HG02870 (cell line): ENCODE measurements around the gene LYST.
"Not testable (repeated sequence)": the region's sequence is repeated elsewhere in the genome, so short reads cannot be mapped to it uniquely, and the experiment has no call there.

Source experiments
- ATAC-seq: cut with Tn5 transposase; IDR thresholded peaks from one replicate; pipeline ENCODE4 v1.9.1; 2021; ENCODE audit warnings: mild to moderate bottlenecking, moderate library complexity; ENCODE audit not compliant: unreplicated experiment

The LYST gene

GRCh38 chr1:235823684-235824083 is 43.0 kb downstream of the LYST start:
- no peak for ATAC-seq

DNA sequence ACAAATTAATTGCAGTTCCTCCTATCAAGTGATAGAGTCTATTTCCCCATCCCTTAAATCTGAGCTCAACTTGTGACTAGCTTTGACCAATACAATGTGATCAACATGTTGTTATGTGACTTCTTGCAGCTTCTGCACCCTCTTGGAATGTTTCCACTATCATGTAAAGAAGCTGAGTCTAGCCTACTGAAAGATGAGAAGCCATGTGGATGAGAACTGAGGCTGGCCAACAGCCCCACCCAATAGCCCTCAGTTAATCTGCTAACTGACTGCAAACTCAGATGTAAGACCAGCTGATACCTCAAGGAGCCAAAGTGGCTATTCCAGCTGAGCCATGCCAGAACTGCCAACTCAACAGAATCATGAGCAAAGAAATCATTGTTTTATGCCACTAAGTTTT is 44.0 kb downstream of the LYST start:
- no peak for ATAC-seq

- no peak for ATAC-seq
Observed at GRCh38 chr1:235821361-235821981, 45.2 kb downstream of the LYST start.

DNA sequence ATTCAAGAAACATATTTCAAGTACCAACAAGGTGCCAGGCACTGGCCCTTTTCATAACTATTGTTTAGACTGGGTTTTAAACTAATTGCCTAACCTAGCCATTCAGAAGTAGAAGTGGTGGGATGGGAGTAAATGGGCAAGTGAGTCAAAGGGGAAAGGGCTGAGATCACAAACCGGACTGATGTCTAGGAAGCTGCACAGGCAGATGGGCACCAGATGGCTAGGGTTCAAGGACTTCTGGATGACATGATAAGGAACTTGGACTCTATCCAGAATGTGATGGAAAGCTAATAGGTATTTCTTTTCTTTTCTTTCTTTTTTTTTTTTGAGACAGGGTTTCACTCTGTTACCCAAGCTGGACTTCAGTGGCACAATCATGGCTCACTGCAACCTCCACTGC is 46.6 kb downstream of the LYST start:
- no peak for ATAC-seq

DNA sequence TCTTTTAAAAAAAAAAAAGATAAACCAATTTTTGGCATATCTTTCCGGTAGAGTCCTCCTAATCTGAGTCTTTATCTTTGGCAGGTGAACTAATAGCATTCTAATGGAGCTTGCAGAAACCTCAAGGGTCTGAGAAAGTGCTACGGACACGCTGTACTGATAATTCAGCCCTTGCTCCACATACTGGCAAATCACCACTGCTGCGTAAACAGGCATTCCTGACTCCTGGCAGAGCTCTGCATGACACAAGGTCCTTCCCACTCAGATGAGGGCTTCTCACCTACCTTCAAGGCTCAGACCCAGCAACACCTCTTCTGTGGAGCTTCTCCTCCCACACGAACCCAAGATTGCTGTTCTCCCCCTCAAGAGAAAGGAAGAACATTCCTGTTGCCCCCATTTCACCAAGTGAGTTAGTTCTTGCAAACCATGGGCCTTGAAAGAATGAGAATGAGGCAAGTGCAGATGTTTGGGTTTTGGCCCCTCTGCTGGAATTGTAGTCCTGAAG is 48.0 kb downstream of the LYST start:
- ATAC-seq: no peak

DNA sequence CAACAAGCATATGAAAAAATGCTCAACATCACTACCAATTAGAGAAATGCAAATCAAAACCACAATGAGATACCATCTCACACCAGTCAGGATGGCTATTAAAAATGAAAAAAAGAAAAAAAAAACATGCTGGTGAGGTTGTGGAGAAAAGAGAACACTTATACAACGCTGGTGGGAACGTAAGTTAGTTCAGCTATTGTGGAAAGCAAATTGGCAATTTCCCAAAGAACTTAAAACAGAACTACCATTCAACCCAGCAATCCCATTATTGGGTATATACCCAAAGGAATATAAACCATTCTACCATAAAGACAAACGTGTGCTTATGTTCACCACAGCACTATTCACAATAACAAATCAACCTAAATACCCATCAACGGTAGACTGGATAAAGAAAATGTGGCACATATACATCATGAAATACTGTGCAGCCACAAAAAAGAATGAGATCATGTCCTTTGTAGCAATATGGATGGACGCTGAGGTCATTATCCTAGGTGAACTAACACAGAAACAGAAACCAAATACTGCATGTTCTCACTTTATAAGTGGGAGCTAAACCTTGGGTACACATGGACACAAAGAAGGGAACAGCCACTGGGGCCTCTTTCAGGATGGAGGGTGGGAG is 49.5 kb downstream of the LYST start:
- no peak for ATAC-seq

GRCh38 chr1:235809688-235810397 is 56.9 kb downstream of the LYST start:
- ATAC-seq: no peak

DNA sequence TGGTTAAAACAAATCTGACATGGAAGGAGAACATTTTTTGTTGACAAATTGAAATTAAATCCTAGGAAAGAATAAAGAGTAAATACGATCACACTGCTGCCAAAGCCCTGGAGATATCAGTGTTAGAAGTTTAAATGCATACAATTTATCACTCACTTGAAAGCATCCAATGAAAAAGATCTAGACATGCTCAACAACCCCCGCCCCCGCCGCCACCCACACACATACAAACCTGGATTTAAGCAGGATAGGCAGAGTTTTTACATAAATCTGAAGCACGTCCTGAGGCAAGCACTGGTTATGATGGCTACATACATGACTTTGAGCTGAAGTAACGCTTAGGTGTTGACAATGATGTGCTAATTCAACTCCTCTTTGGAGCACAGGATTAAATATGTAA is 58.5 kb downstream of the LYST start:
- ATAC-seq: no peak

- ATAC-seq: no peak
Observed at GRCh38 chr1:235806123-235806522, 60.6 kb downstream of the LYST start.

GRCh38 chr1:235802573-235803346 is 63.9 kb downstream of the LYST start:
- no peak for ATAC-seq

GRCh38 chr1:235799264-235799663 is 67.4 kb downstream of the LYST start:
- ATAC-seq: no peak

DNA sequence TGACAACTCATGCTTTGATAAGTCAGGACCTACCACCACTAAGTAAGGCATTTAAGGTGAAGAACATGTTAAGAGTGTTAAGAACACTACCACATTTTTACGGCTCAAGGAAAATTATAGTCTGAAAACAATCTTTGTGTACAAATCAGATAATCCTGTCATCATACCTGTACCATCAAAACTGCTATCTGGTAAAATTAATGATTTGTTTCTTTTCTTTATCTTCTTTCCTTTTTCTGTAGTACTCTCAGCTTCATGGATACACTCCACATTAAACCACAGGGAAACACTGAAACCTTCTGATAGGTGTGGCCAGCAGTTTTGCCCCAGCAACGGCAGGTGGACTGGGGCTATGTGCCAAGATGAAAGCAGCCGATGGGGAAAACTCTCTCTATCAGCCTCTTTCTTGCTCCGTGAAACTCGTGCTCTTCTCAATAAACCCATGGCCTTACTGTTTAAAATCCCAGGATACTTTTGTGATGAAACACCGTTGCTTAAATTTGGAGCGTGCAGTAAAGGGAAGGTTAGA is 75.1 kb downstream of the LYST start:
- ATAC-seq: no peak

DNA sequence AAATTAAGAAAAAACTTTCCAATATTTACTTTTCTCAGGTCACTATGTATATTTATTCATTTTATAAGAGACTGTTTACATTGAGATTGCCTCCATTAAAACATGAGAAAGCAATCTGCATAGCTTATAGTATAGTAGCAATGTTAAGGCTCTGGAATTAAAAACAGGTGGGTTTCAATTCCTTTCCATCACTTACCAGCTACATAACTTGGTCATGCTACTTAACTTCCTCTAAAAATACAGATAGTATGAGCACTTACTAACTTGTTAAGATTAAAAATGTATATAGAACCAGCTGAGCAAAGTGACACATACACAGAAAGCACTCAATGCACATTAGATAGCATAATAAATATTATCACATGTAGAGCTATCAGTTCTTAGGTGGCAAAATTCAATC is 76.6 kb downstream of the LYST start:
- ATAC-seq: no peak

GRCh38 chr1:235786227-235786898 is 80.3 kb downstream of the LYST start:
- not testable (repeated sequence) for ATAC-seq

DNA sequence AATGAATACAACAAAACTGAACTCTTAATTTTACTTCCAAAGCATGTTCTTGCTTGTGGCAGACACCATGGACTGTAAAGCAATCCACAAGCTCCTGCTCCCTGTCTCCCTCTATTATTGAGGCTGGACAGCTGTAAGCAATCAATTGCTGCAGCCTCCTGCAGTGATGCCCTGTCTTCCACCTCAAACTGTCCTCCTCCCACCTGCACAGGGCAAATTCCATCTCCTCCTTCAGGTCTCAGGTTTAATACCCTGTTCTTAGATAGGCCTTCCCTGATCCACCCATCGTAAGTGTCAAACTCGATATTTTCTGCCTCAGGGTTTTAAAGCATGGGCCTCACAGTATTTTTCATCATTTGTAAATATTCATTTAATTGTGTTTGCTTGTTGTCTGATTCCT is 81.8 kb downstream of the LYST start:
- no peak for ATAC-seq

DNA sequence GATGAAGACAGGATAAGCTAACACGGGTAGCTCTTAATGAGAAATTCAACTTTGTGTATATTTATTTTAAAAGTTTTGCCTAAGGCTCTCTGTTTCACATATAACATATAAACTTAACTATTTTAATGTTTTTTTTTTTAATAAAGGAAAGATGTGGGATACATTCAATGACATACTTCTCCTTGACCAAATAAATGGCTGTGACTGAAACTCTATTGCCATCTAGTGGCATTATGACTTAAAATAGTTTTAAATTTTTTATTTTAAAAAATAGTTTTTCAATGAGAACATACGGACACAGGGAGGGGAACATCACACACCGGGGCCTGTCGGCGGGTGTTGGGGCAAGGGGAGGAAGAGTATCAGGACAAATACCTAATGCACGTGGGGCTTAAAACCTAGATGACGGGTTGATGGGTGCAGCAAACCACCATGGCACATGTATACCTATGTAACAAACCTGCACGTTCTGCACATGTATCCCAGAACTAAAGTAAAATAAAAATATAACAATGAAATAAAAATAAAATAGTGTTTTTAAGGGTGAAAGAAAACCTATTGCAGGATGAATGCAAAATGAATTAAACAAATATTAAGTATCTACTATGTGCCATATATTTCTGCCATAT is 83.4 kb downstream of the LYST start:
- ATAC-seq: no peak

- ATAC-seq: no peak
Observed at GRCh38 chr1:235782601-235783000, 84.1 kb downstream of the LYST start.

DNA sequence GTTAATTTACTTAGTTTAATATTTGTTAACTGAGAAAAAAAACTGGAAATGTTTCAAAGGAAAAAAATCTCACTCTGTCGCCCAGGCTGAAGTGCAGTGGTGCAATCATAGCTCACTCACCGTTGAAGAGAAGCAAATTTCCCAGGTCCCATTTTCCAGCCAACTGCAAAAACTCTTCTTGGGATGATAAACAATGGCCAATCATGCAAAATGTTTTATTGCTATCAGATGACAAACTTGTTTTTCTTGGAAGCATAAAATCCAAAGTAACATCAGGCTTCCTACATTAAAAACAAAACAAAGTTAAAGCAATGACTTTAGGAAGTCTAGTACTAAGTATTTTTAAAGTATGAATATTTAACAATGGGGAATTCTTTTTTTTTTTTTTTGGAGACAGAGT is 84.9 kb downstream of the LYST start:
- ATAC-seq: no peak

DNA sequence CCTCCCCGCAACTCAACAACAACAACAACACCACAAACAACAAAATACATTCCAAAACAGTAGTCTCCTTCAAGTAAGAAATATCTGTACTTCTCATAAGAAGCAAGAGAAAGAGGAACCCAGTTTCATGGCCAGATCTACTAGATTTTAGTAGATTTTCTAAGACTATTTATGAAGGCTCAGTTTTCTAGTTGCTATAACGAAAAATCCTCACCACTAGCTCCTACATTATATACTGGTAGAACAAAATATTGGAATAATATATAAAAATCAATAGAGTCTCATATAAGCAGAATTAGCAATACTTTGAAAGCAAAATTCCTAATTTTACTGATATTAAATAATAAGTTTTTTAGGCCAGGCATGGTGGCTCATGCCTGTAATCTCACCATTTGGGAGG is 86.9 kb downstream of the LYST start:
- no peak for ATAC-seq

- ATAC-seq: no peak
Observed at GRCh38 chr1:235776396-235776795, 90.3 kb downstream of the LYST start.
